ENCODE data around the gene LRMDA.

- no peak for TF ChIP-seq CTCF (tag by site-specific recombination; IDR thresholded peaks at IDR 0.05)
- TF ChIP-seq ELK4 (IDR thresholded peaks at IDR 0.05; ENCODE audit: borderline replicate concordance, low read depth, low read length) = no peak
- TF ChIP-seq GLI2 (tag by site-specific recombination; IDR thresholded peaks at IDR 0.05; ENCODE audit: borderline replicate concordance, low read depth) = no peak
- TF ChIP-seq ZNF707 (tag by site-specific recombination; IDR thresholded peaks at IDR 0.05) = no peak
- TF ChIP-seq REST (tag by site-specific recombination; IDR thresholded peaks at IDR 0.05) = no peak
These were observed 569.6 kb downstream of the LRMDA start for GRCh38 chr10:76001019-76001418.
